Liver (tissue), 3 donors: ENCODE data around the gene ATP2C1.

Source experiments
- ATF3 ChIP-seq: IDR thresholded peaks from 2 replicates; pipeline ENCODE4 v1.6.1; 2016; ENCODE audit warnings: antibody characterized with exemption
- CTCF ChIP-seq: fragments of 150-350 bp; IDR thresholded peaks from 2 replicates; pipeline ENCODE4 v1.5.1; 2017; ENCODE audit warnings: improper control_type of control experiment, low read depth, low read length; ENCODE audit not compliant: missing input control
- EGR1 ChIP-seq, 2 donors: IDR thresholded peaks; 2 replicates each; pipeline ENCODE4 v1.6.1; 2016 to 2018; ENCODE audit warnings: antibody characterized with exemption in 2 of 2, low read depth in 2 of 2
- FOXA1 ChIP-seq: IDR thresholded peaks from 2 replicates; pipeline ENCODE4 v1.6.1; 2016; ENCODE audit warnings: antibody characterized with exemption
- GABPA ChIP-seq, 2 donors: IDR thresholded peaks in 1 of 2; conservative IDR thresholded peaks in 1 of 2; 2 replicates each; pipeline ENCODE4 v1.6.1; 2016; ENCODE audit warnings: antibody characterized with exemption in 2 of 2, mild to moderate bottlenecking in 1 of 2, moderate library complexity in 1 of 2
- HNF4G ChIP-seq: IDR thresholded peaks from 2 replicates; pipeline ENCODE4 v1.6.1; 2016; ENCODE audit warnings: antibody characterized with exemption
- RAD21 ChIP-seq, 2 donors: IDR thresholded peaks; 2 replicates each; pipeline ENCODE4 v1.6.1; 2016; ENCODE audit warnings: antibody characterized with exemption in 2 of 2, mild to moderate bottlenecking in 2 of 2
- REST ChIP-seq: IDR thresholded peaks from 2 replicates; pipeline ENCODE4 v1.6.1; 2016; ENCODE audit warnings: antibody characterized with exemption, mild to moderate bottlenecking
- RXRA ChIP-seq, 2 donors: IDR thresholded peaks; 2 replicates each; pipeline ENCODE4 v1.6.1; 2017 to 2018; ENCODE audit warnings: antibody characterized with exemption in 2 of 2, mild to moderate bottlenecking in 1 of 2
- SP1 ChIP-seq: IDR thresholded peaks from 2 replicates; pipeline ENCODE4 v1.6.1; 2018; ENCODE audit warnings: antibody characterized with exemption, mild to moderate bottlenecking
- YY1 ChIP-seq: IDR thresholded peaks from 2 replicates; pipeline ENCODE4 v1.6.1; 2016; ENCODE audit warnings: antibody characterized with exemption, mild to moderate bottlenecking
- TF ChIP-seq, protein P1 (sequence below): IDR thresholded peaks from 2 replicates; pipeline ENCODE4 v1.6.1; 2016; ENCODE audit warnings: antibody characterized with exemption
- donor health status: healthy.
- donor health status: healthy.

GRCh38 chr3:130857336-130858026 lies 36.4 kb upstream of the ATP2C1 start:
- TF ChIP-seq CTCF (no peak), RXRA (IDR thresholded peaks at IDR 0.05) (no peak), ATF3 (no peak), SP1 (no peak), EGR1 (IDR thresholded peaks at IDR 0.05; ENCODE audit: low read depth in 2 of 2) (no peak), HNF4G (no peak), RAD21 (IDR thresholded peaks at IDR 0.05) (no peak), FOXA1 (no peak), YY1 (no peak), REST (no peak), GABPA (IDR thresholded peaks at IDR 0.05 in 1 of 2, conservative IDR thresholded peaks at IDR 0.05 in 1 of 2) (no peak)
- TF ChIP-seq, protein P1, sequence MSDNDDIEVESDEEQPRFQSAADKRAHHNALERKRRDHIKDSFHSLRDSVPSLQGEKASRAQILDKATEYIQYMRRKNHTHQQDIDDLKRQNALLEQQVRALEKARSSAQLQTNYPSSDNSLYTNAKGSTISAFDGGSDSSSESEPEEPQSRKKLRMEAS = no peak
